ENCODE results near the gene CDH4.

- TF ChIP-seq CTCF (IDR thresholded peaks at IDR 0.05), result no peak
- no peak for TF ChIP-seq POLR2A (IDR thresholded peaks at IDR 0.05)
- no peak for TF ChIP-seq POLR2AphosphoS5 (IDR thresholded peaks at IDR 0.05)
Observed at GRCh38 chr20:61312925-61313324, 60.9 kb downstream of the CDH4 start.

Data from upper lobe of left lung (tissue), 4 donors.